GM21515 (cell line): ENCODE data around the gene FLNC.

Experiments used
- ATAC-seq: cut with Tn5 transposase; IDR thresholded peaks from one replicate; pipeline ENCODE4 v1.9.1; 2021; ENCODE audit not compliant: unreplicated experiment

FLNC gene

DNA sequence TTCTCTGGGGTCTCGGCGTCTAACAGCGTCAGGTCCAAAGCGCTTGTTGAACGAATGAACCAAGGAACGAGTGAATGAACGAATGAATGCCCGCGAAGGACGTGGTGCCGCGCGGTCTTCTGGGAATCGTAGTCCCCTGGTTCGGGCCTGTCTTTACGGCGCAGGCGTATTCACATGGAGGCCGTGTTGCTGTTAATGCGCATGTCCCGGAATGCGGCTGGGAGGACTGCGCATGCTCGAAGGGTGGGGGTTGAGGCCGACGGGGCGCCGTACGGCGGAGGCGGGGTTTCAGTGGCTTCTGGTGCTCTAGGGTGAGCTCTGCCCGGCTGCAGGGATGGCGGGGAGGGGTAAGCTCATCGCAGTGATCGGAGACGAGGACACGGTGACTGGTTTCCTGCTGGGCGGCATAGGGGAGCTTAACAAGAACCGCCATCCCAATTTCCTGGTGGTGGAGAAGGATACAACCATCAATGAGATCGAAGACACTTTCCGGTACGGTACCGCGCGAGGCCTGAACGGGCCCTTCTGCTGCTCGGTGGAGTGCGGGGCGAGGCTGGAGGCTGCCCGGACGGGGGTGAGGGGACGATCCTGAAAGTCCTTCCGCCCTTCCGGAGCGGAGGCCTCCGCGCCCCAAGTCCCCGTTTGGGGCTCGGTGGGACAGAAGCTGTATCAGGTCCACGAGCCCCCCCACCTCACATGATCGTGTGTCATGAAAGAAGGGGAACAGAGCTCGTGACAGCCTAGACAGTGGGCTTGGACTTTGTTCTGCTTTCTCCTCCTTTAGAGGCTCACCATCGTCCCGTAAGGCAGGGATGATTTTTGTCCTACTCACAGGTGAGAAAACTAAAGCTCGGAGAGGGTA lies 32.6 kb downstream of the FLNC start, which contains the start of gene ATP6V1F:
Gene ATP6V1F (plus strand): TSS at position 286 of the 862 bp plus-strand sequence. CDS start 49 bp downstream, at position 335.
- ATAC-seq: peak; percentile 83

DNA sequence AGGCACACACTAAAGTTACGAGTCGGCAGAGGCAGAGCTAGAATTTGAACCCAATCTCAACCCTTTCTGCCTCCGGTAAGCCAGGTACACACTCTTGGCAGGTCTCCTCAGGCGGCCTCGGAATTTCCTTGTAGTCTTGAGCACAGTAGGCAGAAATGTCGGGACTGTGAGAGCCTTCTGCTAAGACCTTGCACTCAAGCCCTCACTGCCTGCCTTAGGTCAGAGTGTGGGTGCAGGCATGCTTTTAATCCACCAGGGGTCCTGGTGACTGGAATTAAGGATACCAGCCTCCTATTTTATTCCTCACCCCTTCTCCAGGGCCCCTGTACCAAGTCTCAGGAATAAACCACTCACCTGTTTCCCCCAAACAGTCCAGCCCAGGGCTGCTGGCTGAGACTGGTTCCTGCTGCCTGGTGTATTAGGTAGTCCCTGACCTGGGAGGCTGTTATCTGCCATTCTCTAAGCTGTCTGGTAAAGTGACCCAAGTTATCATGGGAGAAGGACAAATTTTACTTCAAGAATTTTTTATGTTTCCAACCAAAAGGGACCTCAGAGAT lies 33.3 kb downstream of the FLNC start:
- ATAC-seq: peak; percentile 37

DNA sequence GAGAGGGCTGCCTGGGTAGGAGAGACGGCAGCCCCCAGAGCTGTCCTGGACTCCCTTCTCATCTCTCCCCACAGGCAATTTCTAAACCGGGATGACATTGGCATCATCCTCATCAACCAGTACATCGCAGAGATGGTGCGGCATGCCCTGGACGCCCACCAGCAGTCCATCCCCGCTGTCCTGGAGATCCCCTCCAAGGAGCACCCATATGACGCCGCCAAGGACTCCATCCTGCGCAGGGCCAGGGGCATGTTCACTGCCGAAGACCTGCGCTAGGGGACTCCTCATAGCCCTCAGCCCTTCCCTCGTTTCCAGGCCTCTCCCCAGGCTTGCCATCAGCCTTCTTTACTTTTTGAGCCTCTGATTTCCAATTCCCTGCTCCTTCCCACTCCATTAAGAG lies 35.1 kb downstream of the FLNC start:
- ATAC-seq: no peak

DNA sequence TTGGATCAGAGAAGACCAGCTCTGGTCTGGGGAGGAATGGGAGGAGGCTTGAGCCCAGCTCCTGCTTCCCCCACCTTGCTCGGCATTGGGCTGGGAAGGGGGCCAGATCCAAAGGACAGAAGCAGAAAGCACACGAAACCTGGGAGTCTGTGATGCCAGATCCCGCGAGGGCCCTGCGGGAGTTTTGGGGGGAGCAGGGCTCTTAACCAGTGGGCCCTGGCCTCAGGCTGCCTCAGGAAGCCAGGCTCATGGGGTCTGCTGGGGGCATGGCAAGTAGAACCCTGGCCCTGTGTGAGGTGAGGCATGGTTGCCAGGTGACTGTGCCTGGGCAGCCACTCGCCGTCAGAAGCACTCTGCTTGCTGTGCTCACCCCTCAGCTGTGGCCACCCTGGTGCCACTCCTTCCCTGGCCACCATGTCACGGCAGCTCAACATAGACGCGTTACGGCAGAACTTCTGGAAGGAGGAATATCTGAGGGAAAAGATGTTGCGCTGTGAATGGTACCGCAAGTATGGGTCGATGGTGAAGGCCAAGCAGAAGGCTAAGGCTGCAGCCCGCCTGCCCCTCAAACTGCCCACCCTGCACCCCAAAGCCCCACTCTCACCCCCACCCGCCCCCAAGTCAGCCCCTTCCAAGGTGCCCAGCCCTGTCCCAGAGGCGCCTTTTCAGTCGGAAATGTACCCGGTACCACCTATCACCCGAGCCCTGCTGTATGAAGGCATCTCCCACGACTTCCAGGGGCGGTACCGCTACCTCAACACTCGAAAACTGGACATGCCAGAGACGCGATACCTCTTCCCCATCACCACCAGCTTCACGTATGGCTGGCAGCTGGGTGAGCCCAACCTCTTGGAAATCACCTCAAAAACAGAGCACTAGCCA lies 36.0 kb downstream of the FLNC start:
- ATAC-seq: no peak

DNA sequence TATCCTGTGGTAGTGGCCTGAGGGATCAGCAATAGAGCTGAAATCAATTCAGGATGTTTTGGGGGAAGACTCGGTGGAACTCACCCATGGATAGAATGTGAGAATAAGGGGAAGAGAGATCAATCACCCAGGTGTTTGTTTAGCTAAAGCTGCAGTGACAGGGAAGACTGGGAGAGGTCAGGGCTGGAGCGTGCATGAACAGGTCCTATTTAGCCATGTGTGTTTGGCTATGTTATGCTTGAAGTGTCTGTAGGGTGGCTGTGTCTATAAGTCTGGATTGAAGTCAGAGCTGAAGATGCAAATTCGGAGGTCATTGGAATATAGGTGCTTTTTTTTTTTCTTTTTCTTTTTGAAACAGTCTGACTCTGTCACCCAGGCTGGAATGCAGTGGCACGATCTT lies 37.0 kb downstream of the FLNC start:
- no peak for ATAC-seq

DNA sequence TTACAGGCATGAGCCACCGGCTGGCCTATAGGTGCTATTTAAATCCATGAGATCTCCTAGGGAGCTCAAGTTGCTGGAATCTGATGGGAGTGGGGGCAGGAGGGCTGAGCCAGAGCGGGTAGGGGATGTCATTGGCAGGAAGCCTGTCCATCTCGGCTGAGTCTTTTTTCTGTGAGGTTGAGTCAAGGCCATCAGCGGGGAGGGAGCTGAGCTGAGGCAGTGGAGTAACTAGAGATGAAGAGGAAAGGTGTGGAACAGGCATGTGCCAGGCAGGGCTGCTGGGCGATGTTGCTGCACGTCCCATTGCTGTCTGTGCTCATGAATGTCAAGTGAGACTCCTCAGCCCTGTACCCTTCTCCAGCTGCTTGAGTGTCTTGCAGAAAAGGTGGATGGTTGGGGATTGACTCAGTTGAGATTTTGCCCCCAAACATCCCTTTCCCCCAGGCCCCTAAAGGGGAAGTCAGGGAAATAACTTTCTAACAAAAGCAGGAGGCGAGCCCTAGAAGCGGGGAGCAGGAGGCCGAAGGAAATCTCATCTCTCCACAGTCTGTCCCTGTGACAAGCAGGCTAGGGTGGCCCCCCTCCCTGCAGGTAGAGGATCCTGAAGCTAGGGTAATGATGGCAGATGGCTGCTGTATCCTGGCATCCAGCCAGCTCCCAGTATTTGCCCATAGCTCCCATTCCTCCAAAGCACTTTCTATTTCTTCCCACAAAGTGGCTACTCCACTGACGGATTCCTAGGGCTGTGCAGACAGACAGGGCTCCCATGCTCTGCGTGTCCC lies 37.8 kb downstream of the FLNC start:
- no peak for ATAC-seq

DNA sequence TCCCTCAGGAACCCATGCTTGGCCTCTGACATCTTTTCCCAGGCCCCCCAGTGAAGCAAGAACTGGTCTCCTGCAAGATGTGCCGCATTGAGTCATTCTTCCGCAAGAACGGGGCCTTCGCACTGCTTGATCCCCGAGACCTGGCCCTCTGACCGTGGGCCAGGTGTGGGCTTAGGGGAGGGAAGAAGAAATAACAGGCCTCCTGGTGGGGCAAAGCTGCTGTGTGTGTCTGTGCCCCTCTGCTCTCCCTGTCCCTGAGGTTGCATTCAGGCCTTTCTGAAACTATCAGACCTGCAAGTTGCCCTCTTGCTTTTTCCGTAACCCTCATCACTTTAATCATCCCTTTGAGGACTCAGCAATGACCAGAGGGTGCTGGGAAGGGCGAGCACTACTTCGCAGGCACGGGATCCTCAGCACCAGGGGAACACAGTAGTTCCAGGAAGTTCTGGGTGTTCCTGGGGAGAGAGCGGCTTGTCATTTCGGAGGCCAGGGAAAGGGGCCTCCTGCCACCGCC lies 38.5 kb downstream of the FLNC start:
- ATAC-seq: no peak

DNA sequence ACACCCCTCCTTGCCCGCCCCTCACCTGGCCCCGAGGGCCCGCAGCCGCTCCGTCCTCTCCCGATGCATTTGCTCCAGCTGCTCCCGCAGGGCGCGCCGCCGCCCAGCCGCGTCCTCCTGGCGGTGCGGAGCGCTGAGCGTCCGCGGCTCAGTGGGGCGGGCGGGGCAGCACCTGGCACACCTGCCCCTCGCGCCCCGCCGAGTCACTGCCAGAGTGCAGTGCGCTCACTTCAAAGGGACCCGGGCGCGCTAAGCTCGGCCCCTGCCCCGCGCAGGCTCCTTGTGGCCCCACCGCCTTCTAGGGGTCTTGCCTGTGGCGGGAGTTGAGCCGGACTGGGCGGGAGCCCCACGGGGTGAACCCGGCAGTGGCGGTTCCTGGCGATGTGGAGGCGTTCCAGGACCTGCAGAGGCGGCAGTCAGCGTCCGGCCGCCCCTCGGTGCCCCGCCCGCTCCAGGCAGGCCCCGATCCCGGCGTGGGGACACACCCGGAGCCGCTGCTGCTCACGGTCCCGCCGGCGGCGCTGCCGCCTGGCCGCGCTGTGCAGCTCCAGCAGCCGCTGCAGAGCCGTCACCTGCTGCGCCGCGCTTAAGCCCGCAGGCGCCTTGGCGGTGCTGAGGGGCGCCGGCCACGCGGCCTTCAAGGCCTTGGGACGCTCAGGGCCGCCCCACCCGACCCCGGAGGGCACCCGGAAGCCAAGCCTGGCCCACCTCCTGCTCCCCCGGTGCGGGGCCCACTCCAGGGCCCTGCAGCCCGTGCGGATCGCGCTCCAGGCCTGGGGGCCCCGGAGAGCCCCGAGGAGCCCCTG lies 39.1 kb downstream of the FLNC start:
- no peak for ATAC-seq

DNA sequence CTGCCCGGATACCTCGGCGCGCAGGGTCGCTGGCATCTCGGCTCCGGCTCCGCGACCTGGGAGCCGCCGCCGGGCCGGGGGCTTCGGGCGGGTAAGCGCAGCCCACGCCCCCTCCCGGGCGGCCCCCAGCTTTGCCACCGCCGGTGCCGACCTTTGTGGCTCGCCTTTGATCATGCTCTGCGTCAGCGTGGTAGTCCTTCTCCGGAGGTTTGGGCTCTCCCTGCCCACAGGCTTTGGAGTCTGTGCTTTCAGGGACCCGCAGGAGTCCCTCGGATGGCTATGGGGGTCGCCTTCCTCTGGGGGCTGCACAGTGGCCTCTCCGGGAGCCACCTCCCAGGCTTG lies 39.7 kb downstream of the FLNC start:
- no peak for ATAC-seq

DNA sequence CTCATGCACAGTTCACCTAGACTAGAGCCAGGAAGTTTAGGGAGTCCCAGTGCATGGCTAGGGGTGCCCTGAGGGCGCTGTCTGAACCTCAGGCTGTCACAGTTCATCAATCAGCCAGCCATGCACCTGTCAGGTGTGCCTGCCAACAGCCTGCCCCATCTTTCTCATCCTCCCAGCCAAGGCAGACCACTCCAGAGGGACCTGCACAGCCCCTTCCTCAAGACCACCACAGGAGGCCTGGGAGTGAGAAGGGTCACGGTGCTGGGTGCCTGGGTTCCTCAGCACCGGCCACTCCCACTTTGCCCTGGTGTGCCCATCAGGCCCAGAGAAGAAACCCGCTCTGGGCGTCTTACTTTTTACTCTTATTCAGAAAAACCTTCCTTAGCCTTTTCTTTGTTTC lies 40.8 kb downstream of the FLNC start:
- ATAC-seq: no peak

DNA sequence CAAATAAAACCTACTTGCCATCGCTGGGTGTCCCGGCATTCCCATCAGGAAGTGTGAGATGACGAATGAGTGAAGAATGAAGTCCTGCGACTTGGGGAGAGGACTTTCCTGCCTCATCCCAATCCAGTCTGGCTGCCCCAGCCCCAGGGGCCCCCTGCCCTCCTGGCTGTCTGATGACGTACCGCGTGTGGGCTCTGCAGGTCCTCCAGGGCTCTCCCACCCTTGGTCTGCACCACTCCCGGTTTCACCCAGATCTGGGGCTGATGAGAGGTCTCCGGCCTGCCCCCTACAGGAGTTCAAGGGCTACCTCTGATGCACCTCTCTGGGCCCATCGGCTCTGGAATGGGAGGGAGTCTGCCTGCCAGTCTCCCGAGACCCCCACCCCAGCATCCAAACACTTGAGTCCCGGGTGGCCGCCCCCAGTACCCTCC lies 42.2 kb downstream of the FLNC start:
- ATAC-seq: no peak

DNA sequence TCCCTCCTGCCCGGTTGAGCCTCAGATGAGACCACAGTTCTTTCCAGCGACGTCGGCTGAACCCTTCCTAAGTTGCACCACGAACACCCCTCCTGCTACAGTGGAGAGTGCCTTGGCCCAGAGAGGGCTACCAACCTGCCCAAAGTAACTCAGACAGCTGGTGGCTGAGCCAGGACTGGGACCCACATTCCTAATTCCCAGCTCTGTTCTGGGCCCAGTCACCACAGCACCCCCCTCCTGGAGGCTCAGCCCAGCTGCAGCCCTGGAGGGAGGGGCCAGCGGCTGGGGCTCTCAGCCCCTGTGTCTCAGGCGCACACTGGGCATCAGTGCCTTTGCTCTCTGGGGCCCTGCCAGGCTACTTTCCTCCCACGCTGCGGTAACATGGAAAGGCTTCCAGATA lies 43.0 kb downstream of the FLNC start:
- no peak for ATAC-seq

DNA sequence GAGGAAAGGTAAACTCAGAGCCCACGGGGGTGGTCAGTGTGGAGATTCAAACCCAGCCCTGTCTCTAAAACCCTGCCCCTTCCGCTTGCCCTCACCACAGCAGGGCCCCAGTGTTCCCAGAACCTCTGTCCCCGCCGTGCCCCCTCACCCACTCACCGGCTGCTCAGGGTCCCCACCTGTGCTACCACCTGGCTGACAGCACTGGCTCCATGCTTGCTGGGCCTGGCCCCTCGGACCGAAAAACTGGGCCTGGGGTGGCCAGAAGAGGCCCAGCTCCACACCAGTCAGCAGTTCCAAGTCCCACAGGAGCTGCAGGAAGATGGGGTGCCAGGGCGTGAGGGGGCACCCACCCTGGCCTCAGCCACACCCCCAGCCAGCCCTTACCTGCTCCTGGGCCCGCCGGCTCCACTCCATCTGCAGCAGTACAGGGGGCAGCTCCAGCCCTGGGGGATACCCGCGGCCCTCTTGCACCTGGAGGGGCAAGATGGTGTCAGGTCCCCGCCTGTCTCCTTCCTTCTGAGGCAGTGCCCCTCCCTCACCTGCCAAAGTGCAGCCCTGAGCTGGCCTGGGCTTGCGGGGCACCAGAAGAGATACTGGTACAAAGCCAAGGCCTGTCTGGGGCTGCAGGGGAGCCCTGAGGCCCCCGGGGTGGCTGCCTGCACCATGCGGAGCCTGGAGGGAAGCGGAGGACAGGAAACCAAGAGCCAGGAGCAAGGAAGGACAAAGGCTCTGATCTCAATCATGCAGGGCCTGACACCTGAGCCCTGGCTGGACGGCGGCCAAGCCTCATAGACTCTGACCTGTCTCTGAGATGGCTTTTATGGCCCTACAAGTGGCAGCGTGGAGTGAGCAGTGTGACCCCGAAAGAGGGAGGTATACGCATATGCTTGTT lies 44.2 kb downstream of the FLNC start:
- no peak for ATAC-seq

DNA sequence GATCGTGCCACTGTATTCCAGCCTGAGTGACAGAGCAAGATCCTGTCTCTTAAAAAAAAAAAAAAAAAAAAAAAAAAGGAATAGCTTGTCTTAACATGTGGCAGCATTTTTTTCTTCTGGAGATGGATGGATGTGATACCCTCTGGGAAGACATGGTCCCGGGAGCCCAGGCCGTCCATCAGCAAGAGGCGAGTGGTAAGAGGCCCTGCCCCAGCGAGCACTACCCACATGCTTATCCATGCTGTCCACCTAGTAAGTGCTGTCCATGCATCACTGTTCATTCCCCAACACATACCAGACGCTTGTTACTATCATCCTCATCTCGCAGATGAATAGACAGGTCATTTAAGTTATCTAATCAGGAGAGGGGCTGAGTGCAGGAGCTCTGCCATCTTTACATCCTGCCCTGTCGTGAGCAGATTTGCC lies 45.3 kb downstream of the FLNC start:
- no peak for ATAC-seq

DNA sequence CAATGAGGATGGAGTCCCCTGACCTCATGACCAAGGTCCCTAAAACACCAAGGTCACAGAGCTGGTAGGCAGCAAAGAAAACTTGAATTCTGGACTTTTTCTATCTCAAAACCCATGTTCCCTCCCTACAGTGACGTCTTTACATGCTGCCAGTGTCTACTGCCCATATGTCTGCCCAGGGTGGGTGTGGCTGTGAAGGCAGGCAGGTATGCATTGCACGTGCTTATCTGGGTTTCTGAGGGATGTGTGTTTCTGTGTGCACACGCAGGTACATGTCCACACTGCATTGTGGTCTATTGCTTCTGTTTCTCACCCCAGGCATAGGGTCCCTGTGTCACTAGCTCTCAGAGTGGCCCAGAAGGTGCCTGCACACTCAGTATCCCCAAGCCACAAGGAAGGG lies 45.9 kb downstream of the FLNC start:
- ATAC-seq: no peak

DNA sequence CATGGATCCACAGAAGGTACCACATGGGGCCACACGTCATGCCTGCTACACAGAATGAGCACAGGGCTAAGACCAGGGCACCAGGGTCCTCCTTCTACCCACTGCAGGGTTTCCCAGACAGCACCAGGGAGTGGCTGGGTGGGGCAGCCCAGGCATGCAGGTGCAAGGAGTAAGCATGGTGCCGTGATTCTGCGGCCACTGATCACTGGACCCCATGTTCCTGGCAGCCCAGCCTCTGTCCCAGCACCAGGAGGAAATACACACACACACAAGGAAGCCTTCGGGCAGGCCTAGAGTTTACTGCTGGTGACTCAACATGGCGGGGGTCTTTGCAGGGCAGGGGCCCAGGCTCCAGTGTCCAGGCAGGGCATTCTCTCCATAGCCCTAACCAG lies 46.4 kb downstream of the FLNC start:
- ATAC-seq: no peak

DNA sequence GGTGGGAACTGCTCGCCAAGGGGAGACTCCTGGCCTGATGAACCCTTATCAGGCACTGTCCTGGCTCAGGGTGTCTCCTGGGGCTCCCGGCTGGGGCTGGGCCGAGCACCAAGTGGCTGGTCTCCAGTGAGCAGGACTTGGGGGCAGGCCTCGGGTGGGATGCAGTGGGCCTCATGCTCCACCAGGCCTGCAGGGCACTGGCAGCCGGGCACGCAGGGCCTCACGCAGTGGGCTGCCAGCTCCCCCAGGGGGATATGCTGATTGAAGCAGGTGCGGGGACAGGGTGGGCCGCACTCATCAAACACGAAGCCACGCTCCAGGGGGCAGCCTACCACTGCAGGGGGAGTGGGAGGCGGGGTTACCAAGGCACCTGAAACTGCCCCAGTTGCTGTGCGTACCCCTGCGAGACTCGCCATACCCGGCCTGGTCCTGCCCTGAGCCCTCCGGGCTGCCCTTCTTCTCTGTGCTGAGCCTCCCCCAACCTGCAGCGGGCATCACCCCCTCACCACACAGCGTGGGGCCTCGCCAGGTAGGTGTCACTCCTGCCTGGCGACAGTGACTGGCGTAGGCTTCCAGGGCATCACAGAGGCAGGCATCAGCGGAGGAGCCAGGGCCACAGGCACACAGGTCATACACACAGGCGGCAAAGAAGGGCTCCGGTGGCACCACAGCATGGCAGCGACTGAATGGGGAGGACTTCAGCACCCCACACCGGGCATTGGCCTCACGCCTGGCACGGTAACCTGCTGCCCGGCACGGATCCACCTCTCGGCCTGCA lies 47.0 kb downstream of the FLNC start:
- ATAC-seq: no peak

DNA sequence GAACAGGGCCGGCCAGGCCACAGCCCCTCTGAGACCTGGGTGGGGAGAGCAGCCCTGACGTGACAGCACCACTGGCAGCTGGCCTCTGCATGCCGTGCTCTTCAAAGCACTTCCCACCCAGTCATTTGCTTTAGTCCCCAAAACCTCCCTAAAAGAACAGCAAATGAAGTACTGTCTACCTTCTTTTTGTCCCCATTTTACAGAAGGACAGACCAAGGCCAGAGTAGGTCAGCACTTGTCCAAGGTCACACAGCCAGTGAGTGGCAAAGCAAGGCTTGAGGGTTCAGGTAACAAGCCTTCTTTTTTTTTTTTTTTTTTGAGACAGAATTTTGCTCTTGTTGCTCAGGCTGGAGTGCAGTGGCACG lies 47.5 kb downstream of the FLNC start:
- no peak for ATAC-seq
